Gastrocnemius medialis (tissue), 4 donors: ENCODE data around the gene ACTA2. TPM values are rescaled to one million over a fixed set of nuclear protein-coding genes. Genes with fewer than 3 reads are reported as not detected.

ENCODE experiments used
- ATAC-seq, 2 donors: fragments of 150-250 bp; one replicate each; pipeline ENCODE4 v1.9.1; 2016
- DNase-seq, 2 donors: peaks; one replicate each; pipeline ENCODE4 v3.0.0-alpha.2; 2019
- H3K27ac ChIP-seq, 4 donors: fragments of 200-600 bp; sonication (generic); 1 replicate in 1 of 4; 2 replicates in 3 of 4; pipeline ENCODE4 v1.5.1; 2016 to 2018; ENCODE audit warnings: mild to moderate bottlenecking in 2 of 4, moderate library complexity in 1 of 4
- H3K27me3 ChIP-seq, 3 donors: fragments of 200-600 bp; sonication (generic) in 2 of 3; 1 replicate in 1 of 3; 2 replicates in 2 of 3; pipeline versions ENCODE4 v1.5.1 to v1.6.0; 2016 to 2019; ENCODE audit warnings: mild to moderate bottlenecking in 1 of 3, moderate library complexity in 1 of 3
- H3K36me3 ChIP-seq, 2 donors: fragments of 200-600 bp; sonication (generic) in 1 of 2; one replicate each; pipeline ENCODE4 v1.5.1; 2017 to 2018
- H3K4me1 ChIP-seq, 2 donors: fragments of 200-600 bp; sonication (generic) in 1 of 2; one replicate each; pipeline ENCODE4 v1.5.1; 2016 to 2017; ENCODE audit warnings: mild to moderate bottlenecking in 2 of 2
- H3K4me3 ChIP-seq, 4 donors: fragments of 200-600 bp; sonication (generic) in 3 of 4; 1 replicate in 1 of 4; 2 replicates in 3 of 4; pipeline ENCODE4 v1.5.1; 2016 to 2019; ENCODE audit warnings: mild to moderate bottlenecking in 2 of 4
- H3K9me3 ChIP-seq, 3 donors: fragments of 200-600 bp; sonication (generic) in 2 of 3; 1 replicate in 1 of 3; 2 replicates in 2 of 3; pipeline ENCODE4 v1.5.1; 2016 to 2019
- CTCF ChIP-seq, 5 experiments: fragments of 450-650 bp in 3 of 5; fragments of 200-600 bp in 2 of 5; sonication (generic) in 2 of 5; IDR thresholded peaks in 4 of 5; conservative IDR thresholded peaks in 1 of 5; 1 replicate in 4 of 5; 2 replicates in 1 of 5; pipeline ENCODE4 v1.5.1; 2016 to 2019; ENCODE audit warnings: antibody characterized with exemption in 5 of 5, mild to moderate bottlenecking in 3 of 5, moderate library complexity in 3 of 5
- POLR2A ChIP-seq, 2 donors: fragments of 450-650 bp; IDR thresholded peaks; one replicate each; pipeline ENCODE4 v1.6.1; 2017; ENCODE audit warnings: antibody characterized with exemption in 2 of 2, mild to moderate bottlenecking in 2 of 2, moderate library complexity in 2 of 2
- in situ Hi-C, 4 donors: fragments of 200-750 bp; cut with MboI; loops; one replicate each; pipeline versions ENCODE4 v1.15.0 to v1.8.0; 2017; ENCODE audit warnings: low sequenced_read_pairs in 4 of 4
- intact Hi-C: fragments of 100-400 bp; cut with DNase I; formaldehyde crosslinking; loops from one replicate; pipeline ENCODE4 v1.15.1; 2023; ENCODE audit warnings: low total_unique reads
- total RNA-seq, 4 donors: library from RNA; depleted of rRNA; stranded (reverse); fragments of >200 nt; gene quantifications; one replicate each; pipeline versions ENCODE4 v1.1.0 to v1.2.3, GENCODE V29; 2016

Gene ACTA2
- total RNA-seq, 4 donors from 2014 or later, result 23.4 to 119 (median 74.2) TPM

- H3K27me3 ChIP-seq, result no peaks in the 10 kb centered on the region
- H3K36me3 ChIP-seq, result no peaks in the 10 kb centered on the region
- peaks cover 0 to 1% of the 10 kb centered on the region in 2 donors for H3K4me1 ChIP-seq
- H3K27ac ChIP-seq, result peak overlapping the region in 1 of 4 donors; percentile 53
- intact Hi-C loops (no loop called here), in situ Hi-C loops (loop anchor here (5.0 to 10.0 kb wide), 3 partner anchors 47 to 147 kb away; no protein-coding TSS in a partner anchor)
- no peak overlapping the region for H3K4me3 ChIP-seq
- no peak for DNase-seq
- no peaks in the 10 kb centered on the region for H3K9me3 ChIP-seq
- TF ChIP-seq CTCF (IDR thresholded peaks at IDR 0.05 in 4 of 5, conservative IDR thresholded peaks at IDR 0.05 in 1 of 5), result no peak
- TF ChIP-seq POLR2A (IDR thresholded peaks at IDR 0.05), result no peak
- no peak for ATAC-seq
Observed at GRCh38 chr10:88984525-88984924, 32.0 kb upstream of the ACTA2 start.

- in situ Hi-C loops (loop anchor here (5.0 to 10.0 kb wide), 3 partner anchors 47 to 147 kb away; no protein-coding TSS in a partner anchor), intact Hi-C loops (no loop called here)
- Histone ChIP-seq H3K36me3 (no peaks in the 10 kb centered on the region), H3K9me3 (no peaks in the 10 kb centered on the region), H3K4me3 (no peak overlapping the region), H3K27me3 (no peaks in the 10 kb centered on the region), H3K27ac (peak overlapping the region in 2 of 4 donors; percentile 14 to 53), H3K4me1 (peaks cover 0 to 7% of the 10 kb centered on the region in 2 donors)
- ATAC-seq, result no peak
- DNase-seq, result no peak
- TF ChIP-seq CTCF (IDR thresholded peaks at IDR 0.05 in 4 of 5, conservative IDR thresholded peaks at IDR 0.05 in 1 of 5) (no peak), POLR2A (IDR thresholded peaks at IDR 0.05) (no peak)
Observed at GRCh38 chr10:88983939-88984338, 31.4 kb upstream of the ACTA2 start.

GRCh38 chr10:88983206-88983605 is 30.6 kb upstream of the ACTA2 start:
- intact Hi-C loops (no loop called here), in situ Hi-C loops (loop anchor here (5.0 to 10.0 kb wide), 3 partner anchors 46 to 146 kb away; no protein-coding TSS in a partner anchor)
- Histone ChIP-seq H3K9me3 (no peaks in the 10 kb centered on the region), H3K27ac (peak overlapping the region; percentile 24 to 53 (median 40)), H3K36me3 (no peaks in the 10 kb centered on the region), H3K4me3 (no peak overlapping the region), H3K27me3 (no peaks in the 10 kb centered on the region), H3K4me1 (peaks cover 0 to 9% of the 10 kb centered on the region in 2 donors)
- TF ChIP-seq POLR2A (IDR thresholded peaks at IDR 0.05) (no peak), CTCF (IDR thresholded peaks at IDR 0.05 in 4 of 5, conservative IDR thresholded peaks at IDR 0.05 in 1 of 5) (no peak)
- ATAC-seq, result no peak
- DNase-seq, result no peak

- no peaks in the 10 kb centered on the region for H3K27me3 ChIP-seq
- ATAC-seq, result no peak
- H3K9me3 ChIP-seq, result no peaks in the 10 kb centered on the region
- H3K4me3 ChIP-seq, result no peak overlapping the region
- H3K27ac ChIP-seq, result peak overlapping the region; percentile 24 to 63 (median 52)
- TF ChIP-seq CTCF (IDR thresholded peaks at IDR 0.05 in 4 of 5, conservative IDR thresholded peaks at IDR 0.05 in 1 of 5) (no peak), POLR2A (IDR thresholded peaks at IDR 0.05) (no peak)
- in situ Hi-C loops (loop anchor here (5.0 to 10.0 kb wide), 3 partner anchors 45 to 145 kb away; no protein-coding TSS in a partner anchor), intact Hi-C loops (no loop called here)
- no peaks in the 10 kb centered on the region for H3K36me3 ChIP-seq
- no peak for DNase-seq
- peaks cover 0 to 9% of the 10 kb centered on the region in 2 donors for H3K4me1 ChIP-seq
Observed at GRCh38 chr10:88982366-88982765, 29.8 kb upstream of the ACTA2 start.
